Colon (tissue), 2 donors: ENCODE results near the gene GLCE.
A peak's percentile ranks its signal among the peaks of the same experiment; 100 is the strongest.

Experiments
- FAIRE-seq: peaks from 2 replicates; lab custom pipeline; 2012; peaks lifted over from hg19 to GRCh38; lab: Jason Lieb, UNC
- donor health status: control.
- donor health status: control.

Gene GLCE

GRCh38 chr15:69209661-69210060, 49.2 kb downstream of the GLCE start:
- FAIRE-seq: no peak

- no peak for FAIRE-seq
These were observed 50.1 kb downstream of the GLCE start for GRCh38 chr15:69210574-69210973.

DNA sequence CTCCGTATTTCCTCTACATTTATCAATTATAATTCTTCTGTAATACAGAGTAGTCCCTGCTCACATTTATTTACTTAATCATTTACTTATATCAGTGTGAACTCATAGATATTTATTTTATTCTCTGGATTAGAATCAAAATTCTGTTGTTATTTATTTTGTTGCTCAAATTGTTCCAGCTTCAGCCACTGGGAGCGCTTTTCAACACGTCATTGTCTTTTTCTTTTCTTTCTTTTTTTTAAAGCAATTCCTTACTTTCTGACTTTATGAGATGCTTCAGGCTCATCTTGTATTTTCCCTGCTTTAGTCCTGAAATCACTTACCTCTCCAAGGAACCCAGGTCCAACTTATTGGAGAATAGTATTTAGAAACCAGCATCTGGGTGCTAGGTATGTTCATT, 53.4 kb downstream of the GLCE start:
- FAIRE-seq: no peak

DNA sequence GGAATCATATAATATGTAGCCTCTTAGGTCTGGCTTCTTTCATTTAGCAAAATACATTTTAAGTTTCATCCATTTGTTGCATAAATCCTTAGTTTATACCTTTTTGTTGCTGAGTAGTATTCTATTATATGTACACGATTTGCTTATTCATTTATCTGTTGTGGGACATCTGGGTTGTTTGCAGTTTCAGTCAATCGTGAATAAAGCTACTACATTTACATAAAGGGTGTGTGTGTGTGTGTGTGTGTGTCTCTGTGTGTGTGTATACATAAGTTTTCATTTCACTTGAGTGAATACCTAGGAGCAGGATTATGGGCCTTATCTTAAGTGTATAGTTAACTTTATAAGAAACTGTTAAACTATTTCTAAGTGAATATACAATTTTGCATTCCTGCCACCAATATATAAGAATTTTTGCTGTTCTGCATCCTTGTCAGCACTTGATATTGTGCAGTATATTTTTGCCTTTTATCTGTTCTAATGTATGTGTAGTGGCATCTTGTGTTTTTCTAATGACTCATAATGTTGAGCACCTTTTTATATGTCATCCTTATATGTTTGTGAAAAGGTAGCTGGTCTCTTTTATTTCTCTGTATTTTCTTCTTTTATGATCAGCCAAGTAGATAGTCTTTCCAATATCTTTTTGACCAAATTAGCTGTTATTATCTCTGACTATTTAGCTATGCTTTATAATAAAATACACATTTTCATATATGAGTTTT, 55.0 kb downstream of the GLCE start:
- no peak for FAIRE-seq

GRCh38 chr15:69217381-69217780, 56.9 kb downstream of the GLCE start:
- no peak for FAIRE-seq

DNA sequence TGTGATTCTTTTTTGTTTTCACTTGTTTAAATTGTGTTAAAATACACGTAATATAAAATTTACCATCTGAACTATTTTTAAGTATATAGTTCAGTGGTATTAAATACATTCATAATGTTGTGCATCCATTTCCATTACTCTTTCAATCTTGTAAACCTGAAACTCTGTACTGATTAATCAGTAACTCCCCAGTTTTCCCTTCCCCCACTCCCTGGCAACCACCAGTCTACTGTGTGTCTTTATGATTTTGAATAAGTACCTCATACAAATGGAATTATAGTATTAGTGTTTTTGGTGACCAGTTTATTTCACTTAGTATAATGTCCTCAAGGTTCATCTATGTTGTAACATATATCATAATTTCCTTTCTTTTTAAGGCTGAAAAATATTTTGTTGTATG, 59.3 kb downstream of the GLCE start:
- FAIRE-seq: no peak

DNA sequence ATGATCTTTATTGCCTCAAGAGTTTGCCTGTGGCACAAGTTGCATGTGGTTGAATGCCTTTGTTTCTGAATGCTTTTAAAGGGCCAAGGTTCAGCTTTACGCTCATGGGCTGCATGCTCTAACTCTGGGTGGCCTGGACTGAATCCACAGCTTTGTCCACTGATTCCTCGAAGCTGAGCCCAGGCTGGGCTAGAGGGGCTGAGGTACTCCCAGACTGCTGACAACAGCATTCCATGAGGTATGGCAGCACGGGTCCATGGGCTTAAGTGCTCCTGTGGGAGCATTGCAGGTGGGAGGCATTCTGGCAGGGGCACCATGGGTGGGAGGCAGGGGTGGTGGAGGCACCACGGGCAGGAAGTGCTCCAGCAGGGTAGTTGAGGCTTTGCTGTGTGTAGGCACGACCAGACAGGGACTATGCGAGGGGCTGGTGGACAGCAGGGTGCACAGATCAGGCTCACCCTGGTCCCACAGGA, 61.6 kb downstream of the GLCE start:
- FAIRE-seq: no peak

- FAIRE-seq: no peak
These were observed 62.8 kb downstream of the GLCE start for GRCh38 chr15:69223083-69223813.

- no peak for FAIRE-seq
These were observed 63.9 kb downstream of the GLCE start for GRCh38 chr15:69224383-69224782.

DNA sequence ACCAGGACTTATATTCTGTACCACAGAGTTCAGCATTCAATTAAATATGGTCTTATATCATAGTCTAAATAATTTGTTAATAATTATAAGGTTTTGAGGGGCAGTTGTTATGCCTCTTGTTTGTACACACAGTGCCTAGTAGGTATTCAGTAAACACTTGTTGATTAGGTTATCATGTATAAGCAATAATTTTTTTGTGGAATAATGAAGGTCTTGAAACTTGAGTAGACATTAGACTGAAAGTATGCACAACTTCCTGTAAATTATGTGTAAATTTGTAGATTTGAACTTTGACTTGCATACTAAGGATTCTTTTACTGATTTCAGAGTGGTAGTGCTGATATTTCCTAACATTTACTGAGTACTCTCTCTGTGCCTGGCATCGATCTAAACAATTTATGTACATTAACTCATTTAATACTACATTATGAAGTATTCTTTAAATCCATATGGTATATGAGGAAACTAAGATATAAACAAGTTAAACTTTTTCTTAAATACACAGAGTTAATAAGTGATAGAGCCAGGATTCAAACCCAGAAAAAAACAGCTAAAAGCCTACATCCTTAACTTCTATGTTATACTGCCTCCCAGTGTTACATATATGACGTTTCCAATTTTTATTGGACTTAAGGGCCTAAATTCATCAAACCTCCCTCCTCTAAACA, 65.1 kb downstream of the GLCE start:
- FAIRE-seq: peak; percentile 38

- FAIRE-seq: no peak
These were observed 65.6 kb downstream of the GLCE start for GRCh38 chr15:69226023-69226355.

DNA sequence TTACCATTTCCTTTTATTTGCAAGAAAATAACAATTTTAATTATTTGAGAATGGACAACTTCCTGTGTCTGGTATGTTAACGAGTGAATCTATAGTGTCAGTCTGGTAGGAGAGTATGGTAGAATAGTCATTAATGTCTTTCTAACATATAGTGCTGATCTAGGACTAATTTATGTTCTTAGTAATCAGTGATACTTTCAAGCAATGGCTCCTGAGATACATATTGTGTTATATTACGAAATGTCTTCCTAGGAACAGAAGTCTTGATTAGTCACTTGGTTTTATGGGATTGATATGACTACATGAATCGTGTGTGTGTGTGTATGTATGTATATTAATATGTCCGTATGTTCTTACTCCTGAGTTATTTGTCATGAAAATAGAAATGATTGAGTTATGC, 71.7 kb downstream of the GLCE start:
- no peak for FAIRE-seq

DNA sequence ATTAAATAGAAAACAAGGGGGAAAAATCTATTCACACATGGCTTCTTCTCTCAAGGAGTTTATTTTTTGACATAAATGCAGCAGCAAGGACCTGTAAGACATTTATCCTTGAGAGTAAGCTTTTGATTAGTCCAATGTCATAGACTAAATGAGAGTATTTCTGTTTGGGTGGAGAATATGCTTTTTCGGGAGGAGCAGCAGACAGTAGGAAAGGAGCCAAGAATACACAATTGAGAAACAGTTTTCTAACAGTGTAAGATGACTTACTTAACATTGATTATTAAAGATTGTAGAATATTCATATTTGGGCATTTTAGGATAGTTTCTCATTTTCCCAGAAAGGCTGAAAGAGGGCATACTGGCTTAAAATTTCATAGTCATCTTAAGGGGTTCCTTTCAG, 72.3 kb downstream of the GLCE start:
- no peak for FAIRE-seq

- FAIRE-seq: no peak
These were observed 74.2 kb downstream of the GLCE start for GRCh38 chr15:69234676-69235075.

DNA sequence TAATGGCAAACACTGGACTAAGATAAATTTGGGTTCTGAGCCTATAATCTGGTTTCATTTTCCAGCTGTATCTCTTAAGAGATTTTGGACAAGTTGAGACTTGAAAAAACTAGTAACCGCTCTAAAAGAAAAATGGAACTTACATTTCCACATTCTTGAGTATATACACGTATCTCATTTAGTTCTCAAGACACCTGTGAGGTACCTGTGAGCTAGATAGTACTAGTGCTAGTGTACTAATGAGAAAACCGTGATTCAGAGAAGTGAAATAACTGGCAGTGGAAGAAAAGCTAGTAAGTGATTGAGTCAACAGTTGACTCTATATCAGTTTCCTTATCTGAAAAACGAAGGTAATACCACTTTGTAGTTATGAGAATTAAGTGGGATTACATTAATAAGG, 76.1 kb downstream of the GLCE start:
- FAIRE-seq: no peak

DNA sequence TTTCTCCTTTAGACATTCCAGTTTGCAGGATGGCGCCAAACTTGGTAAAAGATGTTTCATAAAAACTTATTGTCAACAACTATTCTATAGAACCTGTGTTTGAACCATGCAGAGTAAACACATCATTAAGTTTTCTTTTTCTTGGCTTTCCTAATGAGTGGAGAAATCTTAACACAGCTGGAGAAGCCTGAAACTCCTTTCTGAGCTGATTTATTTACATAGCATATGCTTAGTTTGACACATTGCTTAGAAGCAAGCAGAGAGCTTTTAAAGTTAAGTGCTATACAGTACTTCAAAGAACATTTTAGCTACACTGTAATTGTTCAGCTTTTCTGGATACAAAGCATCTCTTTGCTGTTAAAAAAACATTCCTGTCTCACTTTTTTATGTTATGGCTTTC, 77.3 kb downstream of the GLCE start:
- no peak for FAIRE-seq

GRCh38 chr15:69244798-69245197, 84.4 kb downstream of the GLCE start:
- FAIRE-seq: no peak

DNA sequence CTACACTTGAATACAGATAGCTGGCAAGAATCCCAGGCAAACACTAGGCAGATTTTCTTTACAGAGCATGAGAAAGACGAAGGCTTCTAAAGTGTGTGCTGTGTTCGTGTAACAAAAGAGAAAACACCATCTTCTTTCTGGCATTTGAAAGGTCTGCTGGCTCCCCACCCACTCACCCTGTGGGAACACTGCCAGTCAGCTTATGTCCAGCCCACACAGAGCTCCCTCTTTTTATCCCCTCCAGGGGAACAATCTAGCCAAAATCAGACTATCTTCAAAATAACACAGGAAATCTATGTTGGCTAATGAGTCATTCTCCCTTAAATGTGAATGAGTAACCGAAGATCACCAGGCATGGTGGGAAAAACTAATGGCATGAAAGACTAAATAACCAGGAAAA, 92.7 kb downstream of the GLCE start:
- no peak for FAIRE-seq

- FAIRE-seq: peak; percentile 33
These were observed 105.0 kb downstream of the GLCE start for GRCh38 chr15:69265347-69265955.

- no peak for FAIRE-seq
These were observed 110.8 kb downstream of the GLCE start for GRCh38 chr15:69271217-69271616.

GRCh38 chr15:69272139-69272538, 111.7 kb downstream of the GLCE start:
- FAIRE-seq: no peak

- no peak for FAIRE-seq
These were observed 112.5 kb downstream of the GLCE start for GRCh38 chr15:69272891-69273290.

GRCh38 chr15:69275074-69275670, 114.7 kb downstream of the GLCE start:
- no peak for FAIRE-seq
